Central memory CD8-positive, alpha-beta T cell (primary cell): ENCODE results near the gene GATA5.
"Not testable (repeated sequence)": the region's sequence is repeated elsewhere in the genome, so short reads cannot be mapped to it uniquely, and the experiment has no call there.

Source experiments
- ATAC-seq: fragments of 150-1000 bp; cut with Tn5 transposase; replicated peaks from 2 replicates; pipeline ENCODE4 v1.10.0; 2022; ENCODE audit warnings: mild to moderate bottlenecking, moderate FRiP score, moderate number of reproducible peaks; ENCODE audit not compliant: poor library complexity, severe bottlenecking; ENCODE audit errors: extremely low read depth
- DNase-seq, 2 donors: peaks; one replicate each; pipeline ENCODE4 v3.0.0; 2021; ENCODE audit warnings: low spot score in 2 of 2
- H3K27ac Mint-ChIP-seq: one replicate; pipeline ENCODE4 v1.8.0; 2022; ENCODE audit warnings: low read depth, mild to moderate bottlenecking, moderate library complexity, mixed read lengths
- H3K27me3 Mint-ChIP-seq: one replicate; pipeline ENCODE4 v1.8.0; 2022; ENCODE audit warnings: mixed read lengths
- H3K36me3 Mint-ChIP-seq: one replicate; pipeline ENCODE4 v1.8.0; 2022; ENCODE audit warnings: mild to moderate bottlenecking, moderate library complexity, mixed read lengths; ENCODE audit not compliant: insufficient read depth
- H3K4me1 Mint-ChIP-seq: one replicate; pipeline ENCODE4 v1.8.0; 2022; ENCODE audit warnings: mixed read lengths
- H3K4me3 Mint-ChIP-seq: one replicate; pipeline ENCODE4 v1.8.0; 2022; ENCODE audit warnings: mild to moderate bottlenecking, moderate library complexity, mixed read lengths
- H3K9me3 Mint-ChIP-seq: one replicate; pipeline ENCODE4 v1.8.0; 2022; ENCODE audit warnings: mixed read lengths

GATA5 gene

DNA sequence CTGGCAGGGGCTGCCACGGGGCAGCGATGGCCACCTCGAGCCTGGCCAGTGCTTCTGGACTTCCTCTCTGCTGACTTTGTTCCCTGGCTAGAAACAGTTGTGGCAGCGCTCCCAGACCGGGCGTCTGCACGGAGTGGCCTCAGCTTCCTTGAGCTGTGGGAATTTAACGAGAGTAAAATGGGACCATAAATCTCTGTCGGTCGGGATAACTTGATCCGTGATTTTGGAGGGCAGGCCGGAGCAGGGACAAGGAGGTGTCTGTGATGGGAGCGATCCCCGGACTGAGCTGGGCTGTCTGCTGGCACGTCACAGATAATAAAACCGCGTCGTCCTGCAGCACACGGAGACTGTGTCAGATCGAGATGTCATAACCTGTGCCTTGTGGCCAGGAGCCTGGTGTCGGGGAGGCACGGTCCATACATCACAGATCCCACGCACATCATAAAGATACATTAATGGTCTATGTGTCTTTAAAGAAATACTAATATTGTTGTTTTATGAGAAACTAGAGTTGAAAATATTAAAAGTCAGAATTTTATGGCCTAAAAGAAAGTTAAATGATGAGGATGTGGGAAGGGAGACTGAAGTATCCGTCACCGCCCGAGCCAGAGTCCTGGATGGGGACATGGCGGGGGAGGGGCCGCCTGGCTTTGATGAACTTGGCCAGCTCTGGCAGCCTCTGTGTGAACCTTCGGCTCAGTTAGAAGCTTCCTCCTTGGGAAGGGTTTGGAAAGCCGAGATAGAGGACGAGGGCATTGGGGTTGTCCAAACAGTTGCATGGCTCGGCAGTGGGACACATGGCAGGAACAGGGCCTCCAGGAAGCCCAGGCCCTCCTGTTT lies 41.9 kb downstream of the GATA5 start:
- ATAC-seq, result no peak
- no peaks in the 10 kb centered on the region for H3K36me3 Mint-ChIP-seq
- H3K27ac Mint-ChIP-seq, result no peak overlapping the region
- DNase-seq, result no peak
- no peak overlapping the region for H3K4me3 Mint-ChIP-seq
- H3K9me3 Mint-ChIP-seq, result no peaks in the 10 kb centered on the region
- no peaks in the 10 kb centered on the region for H3K4me1 Mint-ChIP-seq
- H3K27me3 Mint-ChIP-seq, result peaks cover 71% of the 10 kb centered on the region

DNA sequence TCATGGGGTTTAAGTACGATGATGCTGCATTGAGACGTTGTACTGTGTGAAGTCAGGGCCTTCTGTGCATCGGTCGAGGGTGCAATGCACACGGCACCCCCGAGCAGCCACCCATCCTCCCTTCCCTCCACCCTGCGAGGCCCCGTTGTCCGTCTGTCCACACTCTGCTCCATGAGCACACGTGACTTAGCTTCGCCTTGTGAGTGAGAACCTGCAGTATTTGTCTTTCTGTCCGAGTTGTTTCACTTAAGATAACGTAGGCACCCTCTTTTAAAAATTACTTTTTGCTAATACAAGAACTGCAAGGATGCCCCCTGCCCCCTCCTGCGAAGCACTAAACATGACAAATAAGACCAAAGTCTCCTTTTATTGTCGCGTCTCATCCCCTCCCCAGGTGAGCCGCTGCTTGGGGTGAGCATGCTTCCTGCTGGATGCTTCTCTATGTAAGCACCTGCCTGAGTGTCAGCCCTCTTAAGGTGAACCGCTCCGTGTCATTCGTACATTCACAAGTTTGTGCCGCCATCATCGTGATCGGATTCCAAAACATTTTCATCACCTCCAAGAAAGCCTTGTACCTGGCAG lies 44.8 kb downstream of the GATA5 start:
- H3K27me3 Mint-ChIP-seq, result peaks cover 48% of the 10 kb centered on the region
- H3K36me3 Mint-ChIP-seq, result no peaks in the 10 kb centered on the region
- no peaks in the 10 kb centered on the region for H3K9me3 Mint-ChIP-seq
- ATAC-seq (no peak), DNase-seq (no peak)
- no peak overlapping the region for H3K4me3 Mint-ChIP-seq
- H3K4me1 Mint-ChIP-seq, result no peaks in the 10 kb centered on the region
- no peak overlapping the region for H3K27ac Mint-ChIP-seq

- Mint-ChIP-seq H3K27me3 (peaks cover 43% of the 10 kb centered on the region), H3K9me3 (no peaks in the 10 kb centered on the region), H3K27ac (no peak overlapping the region), H3K36me3 (no peaks in the 10 kb centered on the region), H3K4me1 (no peaks in the 10 kb centered on the region), H3K4me3 (no peak overlapping the region)
- no peak for DNase-seq
- ATAC-seq, result no peak
Measured at GRCh38 chr20:62430311-62430853, 45.4 kb downstream of the GATA5 start.

DNA sequence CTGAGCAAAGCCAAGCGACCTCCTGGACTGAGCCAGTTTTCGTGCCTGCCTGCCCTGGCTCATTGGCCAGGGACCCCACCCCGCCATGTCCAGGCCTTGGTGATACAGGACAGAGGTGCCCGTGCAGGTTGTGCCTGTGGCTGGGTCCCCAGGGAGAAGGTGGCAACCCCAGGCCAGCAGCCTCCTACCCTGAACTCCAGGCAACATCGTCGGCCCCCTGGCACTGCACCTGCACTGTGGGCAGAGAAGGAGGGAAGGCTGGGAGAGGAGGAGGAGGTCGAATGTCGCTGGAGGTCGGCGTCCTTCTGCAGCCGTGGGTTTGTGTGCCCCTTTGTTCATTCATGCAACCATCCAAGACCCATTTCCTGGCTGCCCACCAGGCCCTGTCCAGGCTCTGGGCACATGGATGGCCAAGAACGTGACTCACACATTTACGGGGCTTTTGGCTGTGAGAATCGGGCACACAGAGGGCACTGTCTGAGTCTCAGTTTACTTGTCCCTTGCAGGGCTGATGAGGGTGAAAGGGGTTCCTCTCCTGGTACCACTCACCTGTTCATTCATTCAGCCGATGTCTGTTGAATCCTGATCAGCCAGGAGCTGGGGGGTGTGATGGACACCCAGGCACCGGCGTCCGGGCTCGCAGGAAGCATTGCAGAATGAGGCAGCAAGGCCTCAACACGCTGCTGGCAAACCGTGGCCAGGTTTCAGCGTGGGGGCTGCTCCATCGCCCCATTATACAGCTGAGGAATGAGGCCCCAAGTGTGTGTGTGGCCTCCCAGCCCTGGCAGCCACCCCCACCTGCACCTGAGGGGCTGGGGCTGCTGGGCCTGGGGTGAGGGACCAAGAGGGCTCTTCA lies 46.1 kb downstream of the GATA5 start:
- Mint-ChIP-seq H3K36me3 (no peaks in the 10 kb centered on the region), H3K27ac (no peak overlapping the region), H3K4me1 (no peaks in the 10 kb centered on the region), H3K9me3 (no peaks in the 10 kb centered on the region), H3K27me3 (peaks cover 36% of the 10 kb centered on the region), H3K4me3 (no peak overlapping the region)
- ATAC-seq (no peak), DNase-seq (no peak)

DNA sequence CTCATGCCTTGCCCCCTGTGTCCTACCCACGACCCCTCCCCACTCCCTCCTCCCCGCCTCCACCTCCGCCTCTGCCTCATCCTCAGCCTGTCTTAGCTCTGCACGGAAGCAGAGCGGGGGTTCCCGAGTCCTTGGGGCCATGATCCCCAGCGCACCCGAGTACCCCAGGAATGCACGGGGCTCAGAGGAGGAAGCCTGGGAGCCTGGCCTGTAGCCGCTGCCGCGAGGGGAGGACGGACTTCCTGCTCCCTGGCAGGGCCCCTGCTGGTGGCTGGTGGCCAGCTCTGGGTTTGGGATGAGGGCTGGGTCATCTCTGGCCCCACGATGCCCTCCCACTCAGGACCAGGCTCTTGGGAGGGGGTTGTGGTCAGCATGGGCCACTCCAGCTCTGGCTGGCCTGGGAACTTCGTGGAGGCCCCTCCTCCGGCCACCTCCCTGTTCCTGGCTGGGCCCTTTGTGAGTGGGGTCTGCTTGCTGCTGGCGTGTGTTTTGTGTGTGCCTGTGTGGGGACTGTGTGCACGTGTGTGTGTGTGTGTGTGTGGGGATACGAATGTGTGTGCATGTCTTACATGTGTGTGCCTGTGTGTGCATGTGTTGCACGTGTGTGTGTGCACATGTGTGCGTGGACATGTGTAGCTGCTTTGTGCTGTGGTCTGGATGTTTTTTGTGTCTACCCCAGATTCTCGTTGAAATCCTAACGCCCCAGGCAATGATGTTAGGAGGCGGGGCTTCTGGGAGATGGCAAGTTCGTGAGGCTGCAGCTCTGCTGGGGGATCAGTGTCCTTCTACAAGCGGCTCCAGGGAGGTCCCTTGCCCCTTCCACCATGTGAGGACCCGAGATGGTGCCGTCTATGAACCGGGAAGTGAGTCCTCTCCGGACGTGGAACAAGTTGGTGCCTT lies 47.1 kb downstream of the GATA5 start:
- Mint-ChIP-seq H3K4me1 (no peaks in the 10 kb centered on the region), H3K36me3 (no peaks in the 10 kb centered on the region), H3K27ac (no peak overlapping the region), H3K27me3 (peaks cover 26% of the 10 kb centered on the region), H3K4me3 (no peak overlapping the region), H3K9me3 (no peaks in the 10 kb centered on the region)
- DNase-seq (no peak), ATAC-seq (no peak)

DNA sequence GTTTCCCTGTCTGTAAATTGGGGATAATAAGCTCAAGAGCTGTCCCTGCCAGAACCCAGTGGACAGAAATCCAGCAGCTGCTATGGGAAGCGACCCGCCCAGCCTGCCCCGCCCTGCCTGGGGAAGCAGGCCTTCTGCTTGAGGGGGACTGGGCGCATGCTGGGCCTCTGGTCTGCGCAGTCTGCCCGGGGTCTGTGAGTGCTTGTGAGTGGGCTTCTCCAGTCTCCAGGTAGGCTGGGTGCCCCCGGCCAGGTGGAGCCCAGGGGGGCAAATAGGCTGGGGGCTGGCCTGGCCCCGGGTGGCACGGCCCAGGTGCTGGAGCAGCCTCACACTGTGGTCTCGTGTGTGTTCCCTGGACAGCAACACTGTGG lies 47.8 kb downstream of the GATA5 start:
- peaks cover 19% of the 10 kb centered on the region for H3K27me3 Mint-ChIP-seq
- DNase-seq, result no peak

GRCh38 chr20:62427172-62428001 lies 48.4 kb downstream of the GATA5 start, which contains the start of gene RBBP8NL:
TSS of gene RBBP8NL (minus strand) at chr20:62427539. CDS start at chr20:62419647, 7,892 bp downstream.
- no peaks in the 10 kb centered on the region for H3K9me3 Mint-ChIP-seq
- no peak within 1 kb of the TSS for H3K27ac Mint-ChIP-seq
- no peak within 1 kb of the TSS for H3K4me3 Mint-ChIP-seq
- DNase-seq (no peak), ATAC-seq (no peak)
- H3K27me3 Mint-ChIP-seq, result peaks cover 13% of the 10 kb centered on the region
- H3K36me3 Mint-ChIP-seq, result no peaks in the 10 kb centered on the region
- H3K4me1 Mint-ChIP-seq, result no peaks in the 10 kb centered on the region

More for the DNA sequence above, 47.8 kb downstream of the GATA5 start:
- H3K9me3 Mint-ChIP-seq, result no peaks in the 10 kb centered on the region
- no peak for ATAC-seq
- H3K27ac Mint-ChIP-seq, result no peak overlapping the region
- no peaks in the 10 kb centered on the region for H3K36me3 Mint-ChIP-seq
- no peak overlapping the region for H3K4me3 Mint-ChIP-seq
- no peaks in the 10 kb centered on the region for H3K4me1 Mint-ChIP-seq

DNA sequence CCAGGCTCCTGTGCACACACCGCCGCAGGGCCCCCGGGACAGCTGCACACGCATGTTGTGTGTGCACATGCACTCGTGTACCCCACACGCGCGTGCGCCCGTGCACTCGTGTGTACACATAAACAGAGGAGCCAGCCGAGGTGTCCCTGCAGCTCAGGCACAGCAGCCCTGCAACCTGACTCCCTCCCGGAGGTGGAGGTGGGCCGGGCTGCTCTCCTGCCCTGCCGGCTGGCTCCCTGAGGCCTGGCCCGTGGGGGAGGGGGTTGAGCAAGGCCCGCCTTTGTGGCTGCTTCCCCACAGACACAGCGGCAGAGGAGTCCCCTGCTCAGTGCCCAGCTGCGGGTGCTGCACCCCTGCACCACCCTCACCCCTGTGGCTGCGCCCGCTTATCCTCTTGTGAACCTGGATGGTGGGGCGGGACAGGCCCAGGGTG lies 49.1 kb downstream of the GATA5 start:
- Mint-ChIP-seq H3K4me1 (no peaks in the 10 kb centered on the region), H3K36me3 (no peaks in the 10 kb centered on the region), H3K27ac (no peak overlapping the region), H3K27me3 (peaks cover 9% of the 10 kb centered on the region), H3K9me3 (no peaks in the 10 kb centered on the region), H3K4me3 (no peak overlapping the region)
- DNase-seq, result no peak
- no peak for ATAC-seq

GRCh38 chr20:62426059-62426348 lies 49.8 kb downstream of the GATA5 start:
- H3K27ac Mint-ChIP-seq, result not testable (repeated sequence)

GRCh38 chr20:62425281-62426058 lies 50.3 kb downstream of the GATA5 start:
- ATAC-seq, result no peak

More at GRCh38 chr20:62426059-62426348, 49.8 kb downstream of the GATA5 start:
- not testable (repeated sequence) for H3K4me3 Mint-ChIP-seq, H3K4me1 Mint-ChIP-seq, H3K36me3 Mint-ChIP-seq, ATAC-seq, DNase-seq, H3K27me3 Mint-ChIP-seq, H3K9me3 Mint-ChIP-seq

More at GRCh38 chr20:62425281-62426058, 50.3 kb downstream of the GATA5 start:
- H3K9me3 Mint-ChIP-seq, result no peaks in the 10 kb centered on the region
- H3K27ac Mint-ChIP-seq, result no peak overlapping the region
- no peaks in the 10 kb centered on the region for H3K27me3 Mint-ChIP-seq
- H3K36me3 Mint-ChIP-seq, result no peaks in the 10 kb centered on the region
- no peak overlapping the region for H3K4me3 Mint-ChIP-seq
- H3K4me1 Mint-ChIP-seq, result no peaks in the 10 kb centered on the region
- DNase-seq, result no peak
